ENCODE results near the gene DLGAP1. TPM values are rescaled to one million over a fixed set of nuclear protein-coding genes. Genes with fewer than 3 reads are reported as not detected.

The DLGAP1 gene
- total RNA-seq, 1 donor from 2014 or later, result 7.7 TPM

DNA sequence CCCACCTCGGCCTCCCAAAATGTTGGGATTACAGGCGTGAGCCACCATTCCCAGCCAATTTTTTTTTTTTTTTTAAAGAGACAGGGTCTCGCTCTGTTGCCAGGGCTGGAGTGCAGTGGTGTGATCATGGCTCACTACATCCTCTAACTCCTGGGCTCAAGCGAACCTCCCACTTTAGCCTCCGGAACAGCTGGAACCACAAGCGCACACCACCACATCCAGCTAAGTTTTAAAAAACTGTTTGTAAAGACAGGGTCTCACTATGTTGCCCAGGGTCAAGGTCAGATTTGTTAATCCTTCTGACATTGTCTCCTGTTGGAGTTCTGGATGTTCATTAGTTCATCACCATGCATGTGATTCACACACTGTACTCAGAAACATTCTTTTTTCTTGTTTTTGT, 855.2 kb downstream of the DLGAP1 start:
- no peak for DNase-seq (ENCODE audit: low spot score)
- peaks cover 34% of the 10 kb centered on the region for H3K4me1 Mint-ChIP-seq (ENCODE audit: low read depth)
- no peaks in the 10 kb centered on the region for H3K27me3 Mint-ChIP-seq (ENCODE audit: low read depth)
- H3K4me3 Mint-ChIP-seq (ENCODE audit: unreplicated experiment), result no peak overlapping the region
- peak overlapping the region; percentile 34 for H3K27ac Mint-ChIP-seq (ENCODE audit: unreplicated experiment)
- no peaks in the 10 kb centered on the region for H3K36me3 Mint-ChIP-seq (ENCODE audit: low read depth)
- TF ChIP-seq, protein P1, sequence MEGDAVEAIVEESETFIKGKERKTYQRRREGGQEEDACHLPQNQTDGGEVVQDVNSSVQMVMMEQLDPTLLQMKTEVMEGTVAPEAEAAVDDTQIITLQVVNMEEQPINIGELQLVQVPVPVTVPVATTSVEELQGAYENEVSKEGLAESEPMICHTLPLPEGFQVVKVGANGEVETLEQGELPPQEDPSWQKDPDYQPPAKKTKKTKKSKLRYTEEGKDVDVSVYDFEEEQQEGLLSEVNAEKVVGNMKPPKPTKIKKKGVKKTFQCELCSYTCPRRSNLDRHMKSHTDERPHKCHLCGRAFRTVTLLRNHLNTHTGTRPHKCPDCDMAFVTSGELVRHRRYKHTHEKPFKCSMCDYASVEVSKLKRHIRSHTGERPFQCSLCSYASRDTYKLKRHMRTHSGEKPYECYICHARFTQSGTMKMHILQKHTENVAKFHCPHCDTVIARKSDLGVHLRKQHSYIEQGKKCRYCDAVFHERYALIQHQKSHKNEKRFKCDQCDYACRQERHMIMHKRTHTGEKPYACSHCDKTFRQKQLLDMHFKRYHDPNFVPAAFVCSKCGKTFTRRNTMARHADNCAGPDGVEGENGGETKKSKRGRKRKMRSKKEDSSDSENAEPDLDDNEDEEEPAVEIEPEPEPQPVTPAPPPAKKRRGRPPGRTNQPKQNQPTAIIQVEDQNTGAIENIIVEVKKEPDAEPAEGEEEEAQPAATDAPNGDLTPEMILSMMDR (IDR thresholded peaks at IDR 0.05), result no peak
- H3K9me3 Mint-ChIP-seq (ENCODE audit: low read depth), result no peaks in the 10 kb centered on the region

DNA sequence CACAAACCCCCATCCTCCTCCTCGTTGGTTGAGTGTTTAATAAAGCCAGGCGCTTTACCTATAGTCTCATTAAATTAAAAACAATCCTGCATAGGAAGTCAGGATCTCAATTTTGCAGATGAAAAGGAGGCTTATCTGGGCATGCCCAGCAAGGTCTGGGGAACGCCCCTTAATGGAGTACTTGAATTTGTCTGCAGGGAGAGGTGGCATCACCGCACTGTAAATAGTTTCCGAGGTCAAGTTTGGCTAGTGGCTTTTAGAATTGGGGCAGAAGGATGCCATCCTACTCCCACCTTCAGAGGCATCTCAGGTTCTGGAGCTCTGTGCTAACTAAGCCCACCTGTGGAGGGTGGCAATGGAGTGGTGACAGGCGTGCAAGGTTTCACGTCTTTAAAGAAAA, 855.9 kb downstream of the DLGAP1 start:
- Mint-ChIP-seq H3K9me3 (ENCODE audit: low read depth) (no peaks in the 10 kb centered on the region), H3K4me3 (ENCODE audit: unreplicated experiment) (no peak overlapping the region), H3K27me3 (ENCODE audit: low read depth) (no peaks in the 10 kb centered on the region), H3K36me3 (ENCODE audit: low read depth) (no peaks in the 10 kb centered on the region), H3K4me1 (ENCODE audit: low read depth) (peaks cover 41% of the 10 kb centered on the region), H3K27ac (ENCODE audit: unreplicated experiment) (no peak overlapping the region)
- DNase-seq (ENCODE audit: low spot score), result no peak
- TF ChIP-seq, protein P1 (IDR thresholded peaks at IDR 0.05), result no peak

DNA sequence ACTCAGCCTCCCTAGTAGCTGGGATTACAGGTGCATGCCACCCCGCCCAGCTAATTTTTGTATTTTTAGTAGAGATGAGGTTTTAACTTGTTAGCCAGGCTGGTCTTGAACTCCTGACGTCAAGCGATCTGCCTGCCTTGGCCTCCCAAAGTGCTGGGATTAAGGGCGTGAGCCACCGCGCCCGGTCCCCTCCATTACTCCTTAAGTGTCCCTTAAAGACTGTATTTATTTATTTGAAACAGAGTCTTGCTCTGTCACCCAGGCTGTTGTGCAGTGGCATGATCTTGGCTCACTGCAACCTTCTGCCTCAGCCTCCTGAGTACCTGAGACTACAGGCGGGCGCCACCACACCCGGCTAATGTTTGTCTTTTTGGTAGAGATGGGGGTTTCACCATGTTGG, 856.5 kb downstream of the DLGAP1 start:
- Mint-ChIP-seq H3K4me3 (ENCODE audit: unreplicated experiment) (no peak overlapping the region), H3K27ac (ENCODE audit: unreplicated experiment) (no peak overlapping the region), H3K4me1 (ENCODE audit: low read depth) (peaks cover 45% of the 10 kb centered on the region), H3K9me3 (ENCODE audit: low read depth) (no peaks in the 10 kb centered on the region), H3K36me3 (ENCODE audit: low read depth) (no peaks in the 10 kb centered on the region), H3K27me3 (ENCODE audit: low read depth) (no peaks in the 10 kb centered on the region)
- DNase-seq (ENCODE audit: low spot score), result no peak
- TF ChIP-seq, protein P1 (IDR thresholded peaks at IDR 0.05), result no peak

DNA sequence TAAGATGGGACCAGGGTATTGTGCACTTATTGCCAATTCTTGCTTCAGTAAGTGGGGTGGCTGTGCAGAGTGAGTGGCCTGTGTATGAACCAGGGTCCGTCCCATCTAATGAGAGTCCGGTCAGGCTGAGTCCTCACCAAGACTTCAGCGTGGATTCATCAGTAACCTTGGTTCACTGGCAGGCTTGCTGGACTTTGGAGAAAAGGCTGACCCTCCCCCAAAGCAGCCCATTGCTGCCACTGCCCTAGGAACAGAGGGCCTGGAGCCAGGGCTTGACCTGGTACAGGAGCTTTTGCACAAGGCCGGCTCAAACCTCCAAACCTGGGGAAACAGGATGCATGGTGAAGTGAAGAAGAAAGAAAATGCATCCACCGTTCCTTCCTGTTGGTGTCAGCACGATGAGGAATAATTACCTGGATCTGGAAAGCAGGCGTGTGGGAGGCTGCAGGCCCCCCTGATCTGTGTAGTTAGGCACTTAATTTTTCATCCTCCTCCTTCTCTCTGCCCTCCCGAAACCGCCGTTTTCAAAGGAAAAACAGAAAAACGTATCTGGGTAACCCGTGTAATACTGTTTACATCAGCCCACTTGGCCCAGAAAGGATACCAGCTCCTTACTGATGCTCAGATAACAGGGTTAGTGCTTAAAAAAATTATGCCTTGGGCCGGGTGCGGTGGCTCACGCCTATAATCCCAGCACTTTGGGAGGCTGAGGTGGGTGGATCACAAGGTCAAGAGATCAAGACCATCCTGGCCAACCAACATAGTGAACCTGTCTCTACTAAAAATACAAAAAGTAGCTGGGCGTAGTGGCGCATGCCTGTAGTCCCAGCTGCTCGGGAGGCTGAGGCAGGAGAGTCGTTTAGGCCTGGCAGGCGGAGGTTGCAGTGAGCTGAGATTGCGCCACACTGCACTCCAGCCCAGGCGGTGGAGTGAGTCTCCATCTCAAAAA, 857.4 kb downstream of the DLGAP1 start:
- no peak overlapping the region for H3K4me3 Mint-ChIP-seq (ENCODE audit: unreplicated experiment)
- no peak for DNase-seq (ENCODE audit: low spot score)
- peak overlapping the region; percentile 99 for H3K27ac Mint-ChIP-seq (ENCODE audit: unreplicated experiment)
- TF ChIP-seq, protein P1 (IDR thresholded peaks at IDR 0.05), result no peak
- H3K27me3 Mint-ChIP-seq (ENCODE audit: low read depth), result no peaks in the 10 kb centered on the region
- H3K9me3 Mint-ChIP-seq (ENCODE audit: low read depth), result no peaks in the 10 kb centered on the region
- peaks cover 53% of the 10 kb centered on the region for H3K4me1 Mint-ChIP-seq (ENCODE audit: low read depth)
- no peaks in the 10 kb centered on the region for H3K36me3 Mint-ChIP-seq (ENCODE audit: low read depth)

DNA sequence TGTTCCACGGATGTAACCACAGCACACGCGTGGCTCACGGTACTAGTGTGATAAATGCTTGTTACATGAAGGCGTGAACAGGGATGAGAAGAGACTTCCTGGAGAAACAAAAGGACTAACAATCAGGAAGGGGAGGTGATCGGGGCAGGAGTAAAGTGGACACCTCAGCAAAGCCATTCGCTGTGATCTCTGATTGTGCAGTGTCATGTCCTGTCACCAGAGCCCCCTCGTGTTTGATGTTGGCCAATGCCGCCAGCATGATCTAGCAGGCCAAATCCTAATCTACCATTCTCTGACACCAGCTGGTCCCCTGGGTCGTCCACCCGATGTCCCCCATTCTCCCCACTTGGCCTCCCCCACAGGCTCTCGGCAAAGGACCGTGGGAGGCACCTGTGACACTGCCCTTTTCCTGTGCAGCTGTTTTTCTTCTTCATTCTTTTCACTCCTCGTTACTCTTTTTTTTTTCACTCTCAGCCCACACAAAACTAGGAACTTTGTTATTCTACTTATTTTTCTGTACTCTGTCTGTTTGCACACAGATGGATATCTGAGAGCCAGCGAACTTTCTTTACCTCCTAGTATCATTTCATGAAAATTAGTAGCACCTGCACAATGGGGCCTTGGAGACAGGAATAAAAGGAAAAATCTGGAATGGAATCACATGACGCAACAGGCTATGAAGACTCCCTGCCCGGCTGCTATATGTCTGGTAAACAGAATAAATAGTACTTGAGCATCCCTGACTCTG, 858.3 kb downstream of the DLGAP1 start:
- DNase-seq (ENCODE audit: low spot score), result no peak
- peak overlapping the region; percentile 45 for H3K4me3 Mint-ChIP-seq (ENCODE audit: unreplicated experiment)
- H3K36me3 Mint-ChIP-seq (ENCODE audit: low read depth), result no peaks in the 10 kb centered on the region
- TF ChIP-seq, protein P1 (IDR thresholded peaks at IDR 0.05), result peak; percentile 63
- H3K9me3 Mint-ChIP-seq (ENCODE audit: low read depth), result no peaks in the 10 kb centered on the region
- H3K27ac Mint-ChIP-seq (ENCODE audit: unreplicated experiment), result peak overlapping the region; percentile 99
- peaks cover 52% of the 10 kb centered on the region for H3K4me1 Mint-ChIP-seq (ENCODE audit: low read depth)
- no peaks in the 10 kb centered on the region for H3K27me3 Mint-ChIP-seq (ENCODE audit: low read depth)
